Immature natural killer cell (primary cell): ENCODE data around the gene LENG9. TPM values are rescaled to one million over a fixed set of nuclear protein-coding genes. Genes with fewer than 3 reads are reported as not detected.
A peak's percentile ranks its signal among the peaks of the same experiment; 100 is the strongest.
"Not testable (repeated sequence)": the region's sequence is repeated elsewhere in the genome, so short reads cannot be mapped to it uniquely, and the experiment has no call there.

Source experiments
- DNase-seq, 3 donors: peaks; one replicate each; pipeline ENCODE4 v3.0.0; 2022; ENCODE audit warnings: mixed read lengths in 1 of 3
- H3K27ac Mint-ChIP-seq, 6 donors: one replicate each; pipeline ENCODE4 v1.8.0; 2020; ENCODE audit warnings: mixed read lengths in 6 of 6, mild to moderate bottlenecking in 5 of 6, inconsistent platforms in 4 of 6, moderate library complexity in 3 of 6
- H3K27me3 Mint-ChIP-seq, 3 donors: one replicate each; pipeline ENCODE4 v1.8.0; 2020 to 2021; ENCODE audit warnings: low read depth in 3 of 3, mild to moderate bottlenecking in 3 of 3, mixed read lengths in 3 of 3, moderate library complexity in 3 of 3, inconsistent platforms in 1 of 3
- H3K36me3 Mint-ChIP-seq, 3 donors: one replicate each; pipeline ENCODE4 v1.8.0; 2020; ENCODE audit warnings: mixed read lengths in 3 of 3, inconsistent platforms in 2 of 3, mild to moderate bottlenecking in 2 of 3
- H3K4me1 Mint-ChIP-seq, 2 donors: one replicate each; pipeline ENCODE4 v1.8.0; 2020; ENCODE audit warnings: inconsistent platforms in 2 of 2, mild to moderate bottlenecking in 2 of 2, mixed read lengths in 2 of 2, moderate library complexity in 1 of 2
- H3K4me3 Mint-ChIP-seq, 5 donors: one replicate each; pipeline ENCODE4 v1.8.0; 2020; ENCODE audit warnings: mild to moderate bottlenecking in 5 of 5, mixed read lengths in 5 of 5, inconsistent platforms in 3 of 5, moderate library complexity in 3 of 5
- H3K9me3 Mint-ChIP-seq, 6 donors: one replicate each; pipeline ENCODE4 v1.8.0; 2020; ENCODE audit warnings: mild to moderate bottlenecking in 6 of 6, mixed read lengths in 6 of 6, inconsistent platforms in 4 of 6, moderate library complexity in 3 of 6
- polyA plus RNA-seq, 3 donors: library from polyadenylated mRNA; unstranded; fragments of 300-500 nt; fragmentation: Illumina TruSeq; gene quantifications; one replicate each; pipeline ENCODE4 v1.2.3, GENCODE V29; 2021

The LENG9 gene
- under 1 TPM in 1 of 3 donors, not detected in 2; 0.75 TPM for polyA plus RNA-seq

DNA sequence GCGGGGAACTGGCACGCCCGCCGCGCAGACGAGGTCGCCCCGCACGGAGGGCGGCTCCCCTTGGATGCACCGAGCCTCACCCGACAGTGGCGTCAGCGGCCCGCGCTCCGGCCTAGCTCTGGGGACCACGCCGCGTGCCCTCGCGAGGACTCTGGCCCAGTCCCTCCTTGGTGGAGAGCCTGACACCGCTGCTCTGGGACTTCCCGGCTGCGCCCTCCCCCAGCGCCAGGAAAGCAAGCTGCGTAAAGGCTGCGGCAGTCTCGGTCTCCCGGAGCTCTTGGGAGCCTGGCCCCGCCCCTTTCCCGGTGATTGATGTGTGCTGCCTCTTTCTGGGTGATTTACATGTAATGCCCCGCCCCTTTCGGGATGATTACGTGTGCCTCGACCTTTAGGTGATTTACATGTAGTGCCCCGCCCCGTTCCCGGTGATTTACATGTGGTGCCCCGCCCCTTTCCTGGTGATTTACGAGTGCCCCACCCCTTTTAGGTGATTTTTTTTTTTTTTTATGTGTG, at the start of gene LENG9:
Gene LENG9 (minus strand): TSS at position 248 of the 513 bp plus-strand sequence. CDS start 252 bp downstream, outside the sequence.
- H3K27me3 Mint-ChIP-seq, result peaks cover 27 to 35% (median 31%) of the 10 kb centered on the region in 3 donors
- H3K4me3 Mint-ChIP-seq, result peak within 1 kb of the TSS; percentile 85 to 96 (median 92)
- peak; percentile 91 to 92 (median 92) for DNase-seq
- peak within 1 kb of the TSS; percentile 87 to 98 (median 94) for H3K27ac Mint-ChIP-seq
- peaks cover 27 to 31% of the 10 kb centered on the region in 2 donors for H3K4me1 Mint-ChIP-seq
- peaks cover 0 to 2% (median 0%) of the 10 kb centered on the region in 6 donors for H3K9me3 Mint-ChIP-seq
- peaks cover 6 to 10% (median 9%) of the 10 kb centered on the region in 3 donors for H3K36me3 Mint-ChIP-seq

DNA sequence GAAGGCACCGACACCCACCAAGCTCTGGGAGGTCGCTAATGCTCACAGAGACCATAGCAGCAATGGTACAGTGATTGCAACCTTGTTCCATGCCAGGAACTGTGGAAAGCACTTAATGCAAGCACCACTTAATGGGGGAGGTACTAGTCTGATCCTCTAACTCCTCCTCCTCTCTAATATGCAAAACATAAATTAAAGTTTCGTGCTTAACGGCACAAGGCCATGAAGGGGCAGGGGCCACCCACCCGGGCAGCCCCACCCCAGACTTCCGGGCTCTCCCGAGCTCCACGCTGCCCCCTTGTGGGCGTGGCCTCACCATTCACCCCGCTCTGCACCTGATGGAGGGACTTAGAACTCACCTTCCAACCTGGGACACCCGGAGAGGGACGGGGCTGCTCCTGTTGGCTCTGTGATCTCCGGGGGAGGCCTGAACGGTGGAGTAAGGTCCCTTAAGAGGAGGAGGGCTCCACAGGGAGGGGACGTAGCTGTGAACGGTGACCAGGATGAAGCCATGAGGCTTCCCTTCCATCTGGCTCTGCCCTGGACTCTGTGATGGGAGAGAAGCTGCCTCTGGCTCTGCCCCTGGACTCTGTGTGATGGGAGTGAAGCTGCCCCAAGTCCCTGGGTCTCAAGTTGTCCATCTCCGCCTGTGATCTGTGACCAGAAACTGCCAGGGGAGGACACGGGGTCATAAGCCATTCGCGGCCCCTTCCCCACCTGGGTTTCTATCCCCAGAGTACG, 45.8 kb upstream of the LENG9 start:
- Mint-ChIP-seq H3K27ac (peak overlapping the region in 1 of 6 donors; percentile 7), H3K4me3 (peak overlapping the region in 4 of 5 donors; percentile 9 to 51 (median 27)), H3K4me1 (peaks cover 48 to 53% of the 10 kb centered on the region in 2 donors), H3K27me3 (peaks cover 0 to 10% (median 8%) of the 10 kb centered on the region in 3 donors)
- H3K36me3 Mint-ChIP-seq, H3K9me3 Mint-ChIP-seq, DNase-seq: not testable (repeated sequence)

DNA sequence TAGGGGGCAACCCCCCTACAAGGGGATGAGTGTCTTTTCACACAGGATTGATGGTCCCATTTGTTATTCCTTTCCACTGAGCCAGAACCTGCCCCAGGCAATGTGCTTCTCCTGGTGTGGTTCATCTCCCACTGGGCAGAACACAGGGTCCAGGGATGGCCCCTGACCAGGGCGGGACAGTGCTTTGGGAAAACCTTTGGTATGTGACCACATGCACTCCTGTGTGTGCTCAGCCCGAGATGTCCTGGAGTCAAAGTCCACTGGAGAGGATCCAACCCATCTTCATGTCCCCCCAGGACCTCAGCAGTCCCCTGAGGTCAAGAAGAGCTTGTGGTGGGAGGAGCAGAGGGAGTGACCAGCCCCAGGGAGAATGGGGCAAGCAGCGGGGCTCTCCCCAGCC, 44.9 kb upstream of the LENG9 start:
- DNase-seq, H3K9me3 Mint-ChIP-seq, H3K36me3 Mint-ChIP-seq: not testable (repeated sequence)
- Mint-ChIP-seq H3K27me3 (peaks cover 0 to 10% (median 8%) of the 10 kb centered on the region in 3 donors), H3K4me3 (peak overlapping the region in 2 of 5 donors; percentile 74 to 83), H3K27ac (peak overlapping the region in 1 of 6 donors; percentile 88), H3K4me1 (peaks cover 52 to 57% of the 10 kb centered on the region in 2 donors)

DNA sequence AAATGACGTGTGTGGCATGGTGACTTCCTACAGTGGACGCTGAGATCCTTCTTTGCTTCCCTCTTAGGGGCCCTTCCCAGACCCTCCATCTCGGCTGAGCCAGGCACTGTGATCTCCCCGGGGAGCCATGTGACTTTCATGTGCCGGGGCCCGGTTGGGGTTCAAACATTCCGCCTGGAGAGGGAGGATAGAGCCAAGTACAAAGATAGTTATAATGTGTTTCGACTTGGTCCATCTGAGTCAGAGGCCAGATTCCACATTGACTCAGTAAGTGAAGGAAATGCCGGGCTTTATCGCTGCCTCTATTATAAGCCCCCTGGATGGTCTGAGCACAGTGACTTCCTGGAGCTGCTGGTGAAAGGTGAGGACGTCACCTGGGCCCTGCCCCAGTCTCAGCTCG, 44.2 kb upstream of the LENG9 start:
- peak overlapping the region; percentile 83 to 91 (median 87) for H3K27ac Mint-ChIP-seq
- H3K27me3 Mint-ChIP-seq, result peaks cover 0 to 9% (median 6%) of the 10 kb centered on the region in 3 donors
- H3K36me3 Mint-ChIP-seq, result peaks cover 0 to 5% (median 5%) of the 10 kb centered on the region in 3 donors
- peaks cover 57 to 58% of the 10 kb centered on the region in 2 donors for H3K4me1 Mint-ChIP-seq
- no peak for DNase-seq
- H3K9me3 Mint-ChIP-seq, result peaks cover 0 to 1% (median 0%) of the 10 kb centered on the region in 6 donors
- peak overlapping the region; percentile 72 to 85 (median 78) for H3K4me3 Mint-ChIP-seq

DNA sequence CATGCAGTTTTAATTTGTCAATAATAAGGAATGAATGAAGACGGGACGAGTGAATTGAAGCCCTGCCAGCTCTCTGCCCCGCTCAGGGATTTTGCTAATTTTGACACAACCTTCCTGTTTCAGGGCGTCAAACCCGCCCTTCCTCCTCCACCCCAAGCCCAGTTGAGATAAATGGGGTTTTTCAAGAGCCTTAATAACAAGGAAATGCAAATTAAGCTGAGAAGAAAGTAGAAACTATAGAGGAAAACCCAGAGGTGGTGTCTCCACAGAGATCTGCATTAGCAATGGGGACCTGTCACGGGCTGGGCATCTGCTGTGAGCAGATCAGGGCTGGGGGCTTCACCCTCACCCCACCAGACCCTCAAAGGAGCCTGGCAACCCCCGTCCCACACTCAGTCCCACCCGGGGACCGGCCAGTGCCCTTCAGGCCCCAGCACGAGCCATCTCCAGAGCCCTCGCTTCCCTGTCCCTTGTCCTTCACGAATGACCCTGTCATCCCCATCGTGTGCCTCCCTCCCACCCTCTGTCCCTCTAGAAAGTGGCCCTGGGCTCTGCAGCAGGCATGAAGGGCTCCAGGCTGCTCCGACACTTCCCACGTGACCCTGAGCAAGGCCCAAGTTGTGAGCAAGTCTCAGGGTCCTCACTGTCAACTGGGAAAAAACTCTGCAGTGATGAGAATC, 43.6 kb upstream of the LENG9 start:
- H3K27me3 Mint-ChIP-seq, H3K9me3 Mint-ChIP-seq, H3K36me3 Mint-ChIP-seq: not testable (repeated sequence)
- H3K4me1 Mint-ChIP-seq, result peaks cover 64% of the 10 kb centered on the region in 2 donors
- H3K4me3 Mint-ChIP-seq, result peak overlapping the region; percentile 72 to 85 (median 78)
- peak overlapping the region; percentile 83 to 91 (median 87) for H3K27ac Mint-ChIP-seq
- peak in 1 of 3 donors; percentile 25 for DNase-seq

DNA sequence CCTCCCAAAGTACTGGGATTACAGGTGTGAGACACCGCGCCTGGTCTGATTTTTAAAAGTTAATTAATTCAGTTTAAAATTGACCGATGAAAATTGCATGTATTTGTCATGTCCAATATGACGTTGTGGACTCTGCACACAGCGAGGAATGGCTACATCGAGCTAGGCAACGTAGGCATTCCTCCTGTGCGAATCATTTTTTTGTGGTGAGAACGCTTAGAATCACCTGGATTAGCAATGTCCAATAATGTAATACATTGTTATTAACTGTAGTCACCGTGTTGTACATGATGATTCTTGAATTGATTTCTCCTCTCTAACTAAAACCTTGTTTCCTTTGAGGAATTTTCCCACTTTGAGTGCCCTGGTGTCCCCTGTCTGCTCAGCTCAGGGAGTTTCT, 42.5 kb upstream of the LENG9 start:
- Mint-ChIP-seq H3K9me3 (peaks cover 0 to 1% (median 0%) of the 10 kb centered on the region in 6 donors), H3K4me3 (peak overlapping the region; percentile 72 to 85 (median 78)), H3K27ac (peak overlapping the region; percentile 83 to 91 (median 87)), H3K4me1 (peaks cover 65 to 66% of the 10 kb centered on the region in 2 donors), H3K36me3 (peaks cover 0 to 5% (median 5%) of the 10 kb centered on the region in 3 donors), H3K27me3 (peaks cover 0 to 8% (median 6%) of the 10 kb centered on the region in 3 donors)
- no peak for DNase-seq

DNA sequence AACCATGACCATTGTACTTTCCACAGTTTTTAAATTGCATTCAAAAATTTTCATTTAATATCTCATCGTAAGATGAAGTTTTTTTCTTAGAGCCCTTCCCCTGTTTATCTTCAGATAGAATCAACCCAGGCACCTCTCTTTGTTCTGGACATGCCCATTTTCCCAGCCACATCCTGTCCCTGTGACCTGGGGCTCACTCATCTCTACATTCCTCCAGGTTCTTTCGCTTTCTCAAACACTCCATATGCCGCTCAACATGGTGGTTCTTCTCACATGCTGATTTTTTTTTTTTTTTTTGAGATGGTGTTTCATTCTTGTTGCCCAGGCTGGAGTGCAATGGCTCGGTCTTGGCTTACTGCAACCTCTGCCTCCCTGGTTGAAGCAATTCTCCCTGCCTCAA, 42.0 kb upstream of the LENG9 start:
- H3K27me3 Mint-ChIP-seq, H3K36me3 Mint-ChIP-seq, H3K9me3 Mint-ChIP-seq: not testable (repeated sequence)
- peak in 1 of 3 donors; percentile 29 for DNase-seq
- Mint-ChIP-seq H3K27ac (peak overlapping the region; percentile 65 to 92 (median 86)), H3K4me1 (peaks cover 65 to 66% of the 10 kb centered on the region in 2 donors), H3K4me3 (peak overlapping the region; percentile 58 to 85 (median 78))

DNA sequence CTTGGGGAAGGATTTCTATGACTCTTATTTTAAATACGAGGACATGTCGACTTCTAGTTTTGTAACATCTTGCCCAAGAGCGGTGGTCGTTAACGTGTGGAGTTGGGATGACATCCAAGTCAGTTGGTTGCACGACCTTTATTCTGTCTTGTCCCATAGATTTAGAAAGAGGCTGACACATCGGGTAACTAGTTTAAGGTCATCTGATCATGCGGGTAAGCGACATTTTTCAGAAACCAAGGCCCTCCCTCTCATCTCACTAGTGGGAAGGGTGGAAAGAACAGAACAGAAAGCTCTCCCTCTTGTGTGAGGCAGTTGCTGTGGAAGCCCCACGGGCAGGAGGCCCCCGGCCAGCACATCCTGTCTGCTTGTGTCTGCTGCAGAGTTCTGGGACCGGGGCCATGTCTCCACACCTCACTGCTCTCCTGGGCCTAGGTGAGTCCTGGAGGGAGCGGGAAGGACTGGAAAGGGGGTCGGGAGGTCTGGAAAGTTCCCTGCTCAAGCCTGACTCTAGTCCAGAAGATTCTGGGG, 39.0 kb upstream of the LENG9 start, which contains the start of gene LAIR2:
Gene LAIR2 (plus strand): TSS at position 314 of the 531 bp plus-strand sequence. CDS start 88 bp downstream, at position 402.
- peaks cover 0 to 5% (median 5%) of the 10 kb centered on the region in 3 donors for H3K36me3 Mint-ChIP-seq
- H3K27ac Mint-ChIP-seq, result peak within 1 kb of the TSS; percentile 3 to 84 (median 62)
- H3K4me3 Mint-ChIP-seq, result peak within 1 kb of the TSS; percentile 52 to 85 (median 64)
- peaks cover 8% of the 10 kb centered on the region in 3 donors for H3K27me3 Mint-ChIP-seq
- H3K9me3 Mint-ChIP-seq, result peaks cover 0 to under 1% (median 0%) of the 10 kb centered on the region in 6 donors
- H3K4me1 Mint-ChIP-seq, result peaks cover 61 to 66% of the 10 kb centered on the region in 2 donors
- peak; percentile 41 to 56 (median 42) for DNase-seq

DNA sequence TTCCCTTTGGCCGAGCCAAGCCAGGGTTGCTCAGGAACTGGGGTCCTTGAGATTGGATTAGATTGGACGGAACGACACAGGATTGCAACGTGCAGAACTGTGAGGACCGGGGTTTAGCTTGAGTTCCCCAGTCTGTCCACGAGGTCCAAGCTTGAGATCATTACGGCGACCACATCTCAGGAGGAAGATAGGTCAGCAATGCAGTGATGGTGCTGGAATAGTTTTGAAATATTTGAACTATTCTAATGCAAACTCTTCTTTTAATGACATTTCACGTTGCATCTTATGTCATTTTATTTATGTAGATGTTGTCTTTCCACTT, 34.8 kb upstream of the LENG9 start:
- DNase-seq, H3K36me3 Mint-ChIP-seq, H3K27ac Mint-ChIP-seq, H3K9me3 Mint-ChIP-seq: not testable (repeated sequence)
- Mint-ChIP-seq H3K4me1 (peaks cover 46% of the 10 kb centered on the region in 2 donors), H3K27me3 (peaks cover 2 to 18% (median 6%) of the 10 kb centered on the region in 3 donors), H3K4me3 (peak overlapping the region in 4 of 5 donors; percentile 24 to 71 (median 64))

DNA sequence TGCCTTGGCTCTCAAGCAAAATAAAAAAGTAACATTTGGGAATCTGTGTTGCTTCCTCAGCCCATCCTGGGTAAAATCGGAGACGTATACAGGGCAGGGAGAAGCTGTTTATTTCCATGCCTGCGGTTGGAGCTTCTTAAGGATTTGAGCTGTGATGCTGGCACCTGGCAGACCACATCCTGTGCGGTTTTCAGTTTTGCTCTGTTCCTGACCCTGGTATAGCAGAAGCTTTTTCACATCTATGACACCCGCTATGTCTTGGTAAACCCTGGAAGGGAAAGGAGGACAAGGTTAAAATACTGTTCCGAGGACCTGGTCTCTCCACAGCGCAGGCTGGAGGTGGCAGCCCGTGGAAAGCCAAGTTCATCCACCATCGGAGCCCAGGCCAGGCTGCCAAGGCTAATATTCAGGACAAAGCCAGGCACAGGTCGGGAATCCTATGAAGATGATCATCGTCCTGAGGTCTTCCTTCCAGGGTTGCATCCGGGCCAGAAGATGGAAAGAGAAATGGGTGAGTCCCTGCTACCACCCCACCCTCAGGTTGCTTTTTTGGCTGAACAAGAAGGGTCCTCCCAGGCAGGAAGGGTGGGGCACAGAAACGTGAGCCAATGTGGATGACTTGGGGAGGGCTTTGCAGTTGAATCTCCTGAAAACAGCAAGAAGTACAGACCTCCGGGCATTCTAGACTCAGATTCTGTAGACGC, 34.3 kb upstream of the LENG9 start:
- H3K4me3 Mint-ChIP-seq, result peak overlapping the region; percentile 24 to 71 (median 64)
- DNase-seq, result peak; percentile 39 to 43 (median 41)

DNA sequence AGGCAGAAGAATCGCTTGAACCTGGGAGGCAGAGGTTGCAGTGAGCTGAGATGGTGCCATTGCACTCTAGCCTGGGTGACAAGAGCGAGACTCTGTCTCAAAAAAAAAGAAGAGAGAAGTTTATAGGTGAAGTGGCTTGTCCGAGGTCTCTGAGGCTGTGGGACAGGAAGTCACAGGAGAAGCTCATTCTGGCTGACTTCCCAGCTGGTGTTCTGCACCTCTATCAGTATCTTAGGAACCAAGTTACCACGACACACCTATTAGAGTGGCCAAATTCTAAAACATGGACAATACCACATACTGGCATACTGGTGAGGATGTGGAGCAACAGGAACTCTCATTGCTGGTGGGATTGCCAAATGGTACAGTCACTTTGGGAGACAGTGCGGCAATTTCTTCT, 31.7 kb upstream of the LENG9 start:
- not testable (repeated sequence) for DNase-seq, H3K4me3 Mint-ChIP-seq, H3K9me3 Mint-ChIP-seq, H3K36me3 Mint-ChIP-seq, H3K27ac Mint-ChIP-seq
- Mint-ChIP-seq H3K4me1 (peaks cover 33 to 38% of the 10 kb centered on the region in 2 donors), H3K27me3 (peaks cover 5 to 21% (median 8%) of the 10 kb centered on the region in 3 donors)

More for the DNA sequence above, 34.3 kb upstream of the LENG9 start:
- H3K9me3 Mint-ChIP-seq, H3K36me3 Mint-ChIP-seq: not testable (repeated sequence)
- H3K27ac Mint-ChIP-seq, result peak overlapping the region in 1 of 6 donors; percentile 28
- H3K27me3 Mint-ChIP-seq, result peaks cover 5 to 20% (median 9%) of the 10 kb centered on the region in 3 donors
- H3K4me1 Mint-ChIP-seq, result peaks cover 41 to 46% of the 10 kb centered on the region in 2 donors

DNA sequence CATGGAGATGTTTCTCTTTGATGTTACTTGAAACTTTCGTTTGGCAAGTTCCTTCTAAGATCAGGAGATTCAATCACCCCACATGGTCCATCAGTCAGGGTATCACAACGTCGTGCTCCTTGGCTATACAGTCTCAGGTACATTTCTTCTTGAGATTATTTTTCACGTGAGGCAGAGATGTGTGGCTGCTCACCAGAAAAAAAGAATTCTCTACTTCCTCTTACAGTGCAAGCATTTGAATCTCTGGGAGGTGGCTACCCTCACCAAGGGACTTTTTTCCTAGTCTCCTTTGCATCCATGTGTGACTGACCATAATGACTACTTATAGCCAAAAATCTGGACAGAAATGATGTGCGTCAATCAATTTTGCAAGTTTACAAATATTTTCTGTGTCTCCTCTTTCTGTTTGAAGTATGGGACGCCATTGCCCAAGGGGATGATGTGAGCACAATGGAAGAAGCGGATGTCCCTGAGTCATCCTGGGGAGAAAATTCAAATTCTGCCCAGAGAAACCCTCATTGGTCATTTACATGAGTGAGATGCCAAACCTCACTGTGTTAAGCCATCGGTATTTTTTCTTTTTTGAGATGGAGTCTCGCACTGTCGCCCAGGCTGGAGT, 30.5 kb upstream of the LENG9 start:
- Mint-ChIP-seq H3K36me3 (no peaks in the 10 kb centered on the region), H3K4me1 (peaks cover 28 to 34% of the 10 kb centered on the region in 2 donors), H3K27me3 (peaks cover 5 to 17% (median 12%) of the 10 kb centered on the region in 3 donors), H3K4me3 (no peak overlapping the region), H3K27ac (peak overlapping the region in 1 of 6 donors; percentile 7), H3K9me3 (peaks cover 0 to 4% (median 0%) of the 10 kb centered on the region in 6 donors)
- no peak for DNase-seq
